Renal cortex interstitium (tissue), 11 donors: Measurements from ENCODE around the gene SPOCK2. TPM values are rescaled to one million over a fixed set of nuclear protein-coding genes. Genes with fewer than 3 reads are reported as not detected.

ENCODE experiments used
- DNase-seq, 11 donors: peaks; one replicate each; pipeline ENCODE4 v3.0.0-alpha.2; 2013; ENCODE audit warnings: low read depth in 9 of 11, low spot score in 4 of 11; ENCODE audit errors: extremely low read depth in 1 of 11
- polyA plus RNA-seq, 3 donors: library from polyadenylated mRNA; unstranded; fragments of 120-200 nt; gene quantifications; one replicate each; pipeline ENCODE4 v1.2.1, GENCODE V29; 2013; ENCODE audit not compliant: insufficient read length in 3 of 3

SPOCK2 gene
- polyA plus RNA-seq, 3 donors: 119 to 151 (median 140) TPM

- no peak for DNase-seq
Measured at GRCh38 chr10:72094574-72094973, 6.2 kb upstream of the SPOCK2 start.

- no peak for DNase-seq
Measured at GRCh38 chr10:72093450-72093849, 5.1 kb upstream of the SPOCK2 start.

- no peak for DNase-seq
Measured at GRCh38 chr10:72092987-72093386, 4.6 kb upstream of the SPOCK2 start.

GRCh38 chr10:72092171-72092924 is 4.0 kb upstream of the SPOCK2 start:
- no peak for DNase-seq

GRCh38 chr10:72090326-72090725 is 2.0 kb upstream of the SPOCK2 start:
- no peak for DNase-seq

GRCh38 chr10:72089618-72090017 is 1.3 kb upstream of the SPOCK2 start:
- DNase-seq: no peak

- no peak for DNase-seq
Measured at GRCh38 chr10:72088889-72089575, 681 bp upstream of the SPOCK2 start.

- no peak for DNase-seq
Measured at GRCh38 chr10:72087392-72087968, 871 bp downstream of the SPOCK2 start.

GRCh38 chr10:72086466-72087391 is 1.6 kb downstream of the SPOCK2 start:
- no peak for DNase-seq

- no peak for DNase-seq
Measured at GRCh38 chr10:72085864-72086465, 2.4 kb downstream of the SPOCK2 start.

- no peak for DNase-seq
Measured at GRCh38 chr10:72085166-72085565, 3.2 kb downstream of the SPOCK2 start.

- DNase-seq: no peak
Measured at GRCh38 chr10:72083790-72084459, 4.4 kb downstream of the SPOCK2 start.

- no peak for DNase-seq
Measured at GRCh38 chr10:72082856-72083789, 5.2 kb downstream of the SPOCK2 start.

- no peak for DNase-seq
Measured at GRCh38 chr10:72081772-72082590, 6.4 kb downstream of the SPOCK2 start.

GRCh38 chr10:72081210-72081609 is 7.1 kb downstream of the SPOCK2 start:
- no peak for DNase-seq
